ENCODE measurements around the gene FBXO9. TPM values are rescaled to one million over a fixed set of nuclear protein-coding genes. Genes with fewer than 3 reads are reported as not detected.
A peak's percentile ranks its signal among the peaks of the same experiment; 100 is the strongest.

The FBXO9 gene
- total RNA-seq, 4 donors from 2014 or later, result 50.5 to 166 (median 64.2) TPM

- Histone ChIP-seq H3K4me3 (peak overlapping the region; percentile 57 to 93 (median 68)), H3K27ac (peak overlapping the region; percentile 89 to 92 (median 92)), H3K36me3 (no peaks in the 10 kb centered on the region), H3K4me1 (peaks cover 4 to 39% (median 30%) of the 10 kb centered on the region in 4 donors), H3K27me3 (no peaks in the 10 kb centered on the region), H3K9me3 (no peaks in the 10 kb centered on the region)
- intact Hi-C loops (cut with DNase I; ENCODE audit: low total_unique reads), result no loop called here
- 0 to 1% methylated on average over 5 to 19 of the region's 19 CpGs for whole genome bisulfite sequencing, 2 donors (ENCODE audit: low coverage in 1 of 2)
- TF ChIP-seq POLR2AphosphoS5 (IDR thresholded peaks at IDR 0.05) (peak in 1 of 3 donors; percentile 15), POLR2A (IDR thresholded peaks at IDR 0.05) (no peak)
- TF ChIP-seq, protein P1, sequence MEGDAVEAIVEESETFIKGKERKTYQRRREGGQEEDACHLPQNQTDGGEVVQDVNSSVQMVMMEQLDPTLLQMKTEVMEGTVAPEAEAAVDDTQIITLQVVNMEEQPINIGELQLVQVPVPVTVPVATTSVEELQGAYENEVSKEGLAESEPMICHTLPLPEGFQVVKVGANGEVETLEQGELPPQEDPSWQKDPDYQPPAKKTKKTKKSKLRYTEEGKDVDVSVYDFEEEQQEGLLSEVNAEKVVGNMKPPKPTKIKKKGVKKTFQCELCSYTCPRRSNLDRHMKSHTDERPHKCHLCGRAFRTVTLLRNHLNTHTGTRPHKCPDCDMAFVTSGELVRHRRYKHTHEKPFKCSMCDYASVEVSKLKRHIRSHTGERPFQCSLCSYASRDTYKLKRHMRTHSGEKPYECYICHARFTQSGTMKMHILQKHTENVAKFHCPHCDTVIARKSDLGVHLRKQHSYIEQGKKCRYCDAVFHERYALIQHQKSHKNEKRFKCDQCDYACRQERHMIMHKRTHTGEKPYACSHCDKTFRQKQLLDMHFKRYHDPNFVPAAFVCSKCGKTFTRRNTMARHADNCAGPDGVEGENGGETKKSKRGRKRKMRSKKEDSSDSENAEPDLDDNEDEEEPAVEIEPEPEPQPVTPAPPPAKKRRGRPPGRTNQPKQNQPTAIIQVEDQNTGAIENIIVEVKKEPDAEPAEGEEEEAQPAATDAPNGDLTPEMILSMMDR (IDR thresholded peaks at IDR 0.05), result peak in 1 of 5 experiments; percentile 18
- in situ Hi-C loops (cut with MboI; ENCODE audit: low pct_ligation_motif_present in 1 of 4, low pct_unique_long_range_greater_than_20kb in 1 of 4, low sequenced_read_pairs in 3 of 4), result no loop called here
- DNase-seq, result peak; percentile 52
These were observed 843 bp downstream of the FBXO9 start for GRCh38 chr6:53066077-53066417.

GRCh38 chr6:53066874-53067706, 1.9 kb downstream of the FBXO9 start:
- Histone ChIP-seq H3K4me1 (peaks cover 4 to 37% (median 30%) of the 10 kb centered on the region in 4 donors), H3K36me3 (no peaks in the 10 kb centered on the region), H3K9me3 (no peaks in the 10 kb centered on the region), H3K4me3 (no peak overlapping the region), H3K27me3 (no peaks in the 10 kb centered on the region), H3K27ac (no peak overlapping the region)
- in situ Hi-C loops (cut with MboI; ENCODE audit: low pct_ligation_motif_present in 1 of 4, low pct_unique_long_range_greater_than_20kb in 1 of 4, low sequenced_read_pairs in 3 of 4) (no loop called here), intact Hi-C loops (cut with DNase I; ENCODE audit: low total_unique reads) (no loop called here)
- WGBS, 2 donors (ENCODE audit: low coverage in 1 of 2), result 81 to 84% methylated on average over 4 of the region's 4 CpGs
- TF ChIP-seq POLR2AphosphoS5 (IDR thresholded peaks at IDR 0.05), result no peak
- no peak for TF ChIP-seq POLR2A (IDR thresholded peaks at IDR 0.05)
- TF ChIP-seq EP300 (IDR thresholded peaks at IDR 0.05; ENCODE audit: low read depth), result no peak
- TF ChIP-seq, protein P1 (IDR thresholded peaks at IDR 0.05), result no peak
- no peak for DNase-seq

GRCh38 chr6:53067849-53068361, 2.7 kb downstream of the FBXO9 start:
- H3K9me3 ChIP-seq, result no peaks in the 10 kb centered on the region
- no peak overlapping the region for H3K27ac ChIP-seq
- 91% methylated on average over 1 of the region's 1 CpG; no CpG with 5 or more reads in 1 of the 2 donors for WGBS, 2 donors (ENCODE audit: low coverage in 1 of 2)
- intact Hi-C loops (cut with DNase I; ENCODE audit: low total_unique reads), result no loop called here
- no peak overlapping the region for H3K4me3 ChIP-seq
- H3K36me3 ChIP-seq, result no peaks in the 10 kb centered on the region
- no peak for DNase-seq
- TF ChIP-seq EP300 (IDR thresholded peaks at IDR 0.05; ENCODE audit: low read depth) (no peak), POLR2AphosphoS5 (IDR thresholded peaks at IDR 0.05) (no peak)
- TF ChIP-seq, protein P1 (IDR thresholded peaks at IDR 0.05), result no peak
- H3K4me1 ChIP-seq, result peaks cover 4 to 29% (median 26%) of the 10 kb centered on the region in 4 donors
- in situ Hi-C loops (cut with MboI; ENCODE audit: low pct_ligation_motif_present in 1 of 4, low pct_unique_long_range_greater_than_20kb in 1 of 4, low sequenced_read_pairs in 3 of 4), result no loop called here
- no peaks in the 10 kb centered on the region for H3K27me3 ChIP-seq

DNA sequence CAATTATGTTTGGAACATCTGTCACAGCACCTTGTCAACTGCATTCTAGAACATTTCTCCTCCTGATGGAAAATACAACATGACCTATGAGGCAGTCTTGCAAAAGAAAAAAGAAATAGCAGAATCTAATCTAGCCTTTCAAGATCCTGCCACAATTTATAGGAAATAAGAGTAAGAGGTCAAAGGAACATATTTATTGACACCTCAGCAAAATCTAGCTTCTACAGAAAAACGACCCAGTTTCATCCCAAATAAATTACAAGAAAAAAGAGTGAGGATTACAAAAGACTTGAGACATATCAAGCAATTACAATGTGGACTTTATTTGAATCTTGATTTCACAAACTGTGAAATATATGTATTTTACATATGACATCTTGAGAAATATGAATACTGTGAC, 4.2 kb downstream of the FBXO9 start:
- H3K27ac ChIP-seq, result no peak overlapping the region
- WGBS, 2 donors (ENCODE audit: low coverage in 1 of 2), result 67% methylated on average over 1 of the region's 1 CpG
- H3K4me1 ChIP-seq, result peaks cover 4 to 22% (median 21%) of the 10 kb centered on the region in 4 donors
- in situ Hi-C loops (cut with MboI; ENCODE audit: low pct_ligation_motif_present in 1 of 4, low pct_unique_long_range_greater_than_20kb in 1 of 4, low sequenced_read_pairs in 3 of 4), result no loop called here
- peaks cover 0 to 15% (median 2%) of the 10 kb centered on the region in 4 donors for H3K36me3 ChIP-seq
- no peaks in the 10 kb centered on the region for H3K9me3 ChIP-seq
- no peak overlapping the region for H3K4me3 ChIP-seq
- no peak for TF ChIP-seq POLR2A (IDR thresholded peaks at IDR 0.05)
- no peak for TF ChIP-seq EP300 (IDR thresholded peaks at IDR 0.05; ENCODE audit: low read depth)
- TF ChIP-seq POLR2AphosphoS5 (IDR thresholded peaks at IDR 0.05), result no peak
- TF ChIP-seq, protein P1 (IDR thresholded peaks at IDR 0.05), result no peak
- DNase-seq, result no peak
- intact Hi-C loops (cut with DNase I; ENCODE audit: low total_unique reads), result no loop called here
- H3K27me3 ChIP-seq, result no peaks in the 10 kb centered on the region

Data from transverse colon (tissue), 4 donors.